Measurements from ENCODE around the gene CYB561. TPM values are rescaled to one million over a fixed set of nuclear protein-coding genes. Genes with fewer than 3 reads are reported as not detected.

The CYB561 gene
- total and polyA plus RNA-seq, 2 donors (not counting 3 experiments of a cell fraction or from before 2014, with no cell fraction given): 34.9 to 71.1 TPM

- H3K9me3 ChIP-seq (replicated peaks; ENCODE audit: control insufficient read depth, insufficient read depth, low read length): no peaks in the 10 kb centered on the region
- no peaks in the 10 kb centered on the region for H3K9me1 ChIP-seq (replicated peaks; ENCODE audit: control insufficient read depth, extremely low read depth, insufficient read depth, low read length)
- peaks cover 4% of the 10 kb centered on the region for H3K4me1 ChIP-seq (ENCODE audit: control insufficient read depth, extremely low read depth, insufficient read depth, low read length)
- no peak overlapping the region for H2AFZ ChIP-seq (ENCODE audit: low read depth, low read length)
- no peaks in the 10 kb centered on the region for H3K36me3 ChIP-seq (ENCODE audit: control insufficient read depth in 2 of 2, extremely low read depth in 1 of 2, insufficient read depth in 2 of 2, low read length in 2 of 2)
- ChIA-PET POLR2A (no interaction called here), CTCF (interaction anchor here (0.6 to 4.8 kb wide), 52 partner anchors 8 to 853 kb away, joined by 3 to 295 read pairs (median 7); partner anchors contain the start of gene MAP3K3)
- dilution Hi-C loops (cut with MboI; ENCODE audit: extremely low pct_ligation_motif_present, low sequenced_read_pairs): no loop called here
- H3K4me2 ChIP-seq (ENCODE audit: insufficient read depth, low read length): no peak overlapping the region
- DNase-seq (ENCODE audit: low read depth, low spot score) (peak; percentile 83), FAIRE-seq (peak; percentile 81)
- no peak overlapping the region for H3K4me3 ChIP-seq (replicated peaks in 1 of 3; ENCODE audit: insufficient read depth in 1 of 3, low read depth in 1 of 3, low read length in 3 of 3)
- no peaks in the 10 kb centered on the region for H3K27me3 ChIP-seq (ENCODE audit: control insufficient read depth in 2 of 2, insufficient read depth in 2 of 2, low read length in 2 of 2)
- H4K20me1 ChIP-seq (replicated peaks; ENCODE audit: control insufficient read depth, extremely low read depth, insufficient read depth, low read length): no peaks in the 10 kb centered on the region
- peak overlapping the region; percentile 32 for H3K27ac ChIP-seq (ENCODE audit: insufficient read depth, low read depth, low read length)
- H3K79me2 ChIP-seq (ENCODE audit: control insufficient read depth, insufficient read depth, low read length): no peaks in the 10 kb centered on the region
- no peak overlapping the region for H3K9ac ChIP-seq (replicated peaks; ENCODE audit: extremely low read depth, insufficient read depth, low read length)
- intact Hi-C loops (cut with micrococcal nuclease): loop anchor here (1.0 to 5.0 kb wide), 7 partner anchors 292 to 984 kb away; partner anchors contain the start of gene METTL2A
- TF ChIP-seq MAX (IDR thresholded peaks at IDR 0.05; ENCODE audit: insufficient read depth, insufficient read length) (no peak), CTCF (IDR thresholded peaks at IDR 0.05; ENCODE audit: extremely low read depth in 1 of 2, insufficient read depth in 1 of 2, low read depth in 1 of 2, low read length in 2 of 2) (peak; percentile 57 to 59), FOS (IDR thresholded peaks at IDR 0.05; ENCODE audit: borderline replicate concordance, insufficient read depth, low read length) (peak; percentile 13)
- BruUV-seq (replicated peaks): no TSS peak
Observed at GRCh38 chr17:63405741-63406261, 40.3 kb downstream of the CYB561 start.

- CTCF ChIA-PET: interaction anchor here (4.0 to 4.8 kb wide), 2 partner anchors 12 to 322 kb away, joined by 71 to 295 read pairs; no protein-coding TSS in a partner anchor
- Histone ChIP-seq H4K20me1 (replicated peaks; ENCODE audit: control insufficient read depth, extremely low read depth, insufficient read depth, low read length) (no peaks in the 10 kb centered on the region), H3K9me1 (replicated peaks; ENCODE audit: control insufficient read depth, extremely low read depth, insufficient read depth, low read length) (no peaks in the 10 kb centered on the region), H3K27ac (ENCODE audit: insufficient read depth, low read depth, low read length) (no peak overlapping the region), H3K27me3 (ENCODE audit: control insufficient read depth in 2 of 2, insufficient read depth in 2 of 2, low read length in 2 of 2) (no peaks in the 10 kb centered on the region), H3K4me3 (replicated peaks in 1 of 3; ENCODE audit: insufficient read depth in 1 of 3, low read depth in 1 of 3, low read length in 3 of 3) (no peak overlapping the region), H2AFZ (ENCODE audit: low read depth, low read length) (no peak overlapping the region), H3K4me1 (ENCODE audit: control insufficient read depth, extremely low read depth, insufficient read depth, low read length) (peaks cover 6% of the 10 kb centered on the region), H3K4me2 (ENCODE audit: insufficient read depth, low read length) (no peak overlapping the region), H3K36me3 (ENCODE audit: control insufficient read depth in 2 of 2, extremely low read depth in 1 of 2, insufficient read depth in 2 of 2, low read length in 2 of 2) (no peaks in the 10 kb centered on the region), H3K9ac (replicated peaks; ENCODE audit: extremely low read depth, insufficient read depth, low read length) (no peak overlapping the region), H3K79me2 (ENCODE audit: control insufficient read depth, insufficient read depth, low read length) (no peaks in the 10 kb centered on the region), H3K9me3 (replicated peaks; ENCODE audit: control insufficient read depth, insufficient read depth, low read length) (no peaks in the 10 kb centered on the region)
- POLR2A ChIA-PET: no interaction called here
- no TSS peak for BruUV-seq (replicated peaks)
- no peak for TF ChIP-seq MYC (IDR thresholded peaks at IDR 0.05; ENCODE audit: low read depth, low read length)
- TF ChIP-seq POLR2AphosphoS5 (IDR thresholded peaks at IDR 0.05; ENCODE audit: insufficient read depth, low read depth, low read length): no peak
- TF ChIP-seq POLR2A (IDR thresholded peaks at IDR 0.05; ENCODE audit: low read depth, low read length): no peak
- TF ChIP-seq EZH2 (IDR thresholded peaks at IDR 0.05; ENCODE audit: borderline replicate concordance, low read depth, low read length, severe bottlenecking): no peak
- TF ChIP-seq FOS (IDR thresholded peaks at IDR 0.05; ENCODE audit: borderline replicate concordance, insufficient read depth, low read length): no peak
- no peak for TF ChIP-seq JUN (IDR thresholded peaks at IDR 0.05; ENCODE audit: borderline replicate concordance, insufficient read depth, insufficient read length, low read depth)
- TF ChIP-seq CTCF (IDR thresholded peaks at IDR 0.05; ENCODE audit: extremely low read depth in 1 of 2, insufficient read depth in 1 of 2, low read depth in 1 of 2, low read length in 2 of 2): no peak
- TF ChIP-seq MAX (IDR thresholded peaks at IDR 0.05; ENCODE audit: insufficient read depth, insufficient read length): no peak
- TF ChIP-seq GATA2 (IDR thresholded peaks at IDR 0.05; ENCODE audit: insufficient read depth, insufficient read length, low read depth, low read length): no peak
- intact Hi-C loops (cut with micrococcal nuclease) (loop anchor here (5.0 kb wide), 1 partner anchor 983 kb away; the partner anchor contains the start of gene METTL2A), dilution Hi-C loops (cut with MboI; ENCODE audit: extremely low pct_ligation_motif_present, low sequenced_read_pairs) (no loop called here)
- FAIRE-seq (no peak), DNase-seq (ENCODE audit: low read depth, low spot score) (no peak)
Observed at GRCh38 chr17:63405020-63405419, 41.1 kb downstream of the CYB561 start.

All from endothelial cell of umbilical vein (primary cell).